HG03457 (cell line): ENCODE results near the gene OSBPL8.

Experiments
- ATAC-seq: cut with Tn5 transposase; IDR thresholded peaks from one replicate; pipeline ENCODE4 v1.9.1; 2021; ENCODE audit warnings: moderate number of reproducible peaks; ENCODE audit not compliant: unreplicated experiment

Gene OSBPL8

DNA sequence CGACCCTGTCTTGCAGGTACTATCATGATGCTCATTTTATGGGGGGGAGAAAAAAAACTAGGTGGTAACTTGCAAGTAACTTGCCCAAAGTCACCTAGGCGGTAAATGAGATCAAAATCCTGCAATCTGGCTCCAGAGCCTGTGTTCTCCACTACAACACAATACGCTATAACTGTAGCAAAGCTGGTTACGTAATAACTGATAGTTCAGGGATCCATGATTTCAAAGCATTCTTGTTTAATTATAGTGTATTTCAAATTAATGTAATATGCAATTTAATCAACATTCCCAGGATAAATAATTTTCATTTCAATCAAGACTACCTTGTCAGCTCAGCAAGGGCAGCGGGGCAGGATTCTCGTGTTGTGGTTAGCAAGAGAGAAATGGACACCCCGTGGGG, 243.1 kb downstream of the OSBPL8 start:
- ATAC-seq, result no peak

DNA sequence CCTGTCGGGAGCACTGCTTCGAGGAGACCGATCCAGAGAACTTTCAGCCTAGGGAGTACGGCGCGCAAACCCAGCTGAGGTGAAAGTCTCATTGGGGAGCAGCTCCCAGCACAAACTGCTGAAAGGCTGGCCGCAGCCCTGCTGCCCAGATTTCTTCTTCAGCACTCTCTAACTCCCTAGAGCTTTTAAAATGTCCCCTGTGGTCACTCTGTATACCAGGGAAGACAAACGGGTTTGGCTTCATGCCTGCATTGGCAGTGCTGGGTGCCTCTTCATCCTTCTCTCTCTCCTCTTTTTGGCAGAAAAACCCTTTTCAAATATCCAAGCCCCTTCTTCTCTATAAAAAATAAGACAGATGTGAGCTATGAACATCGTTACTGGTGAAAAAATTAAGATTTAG, 246.3 kb downstream of the OSBPL8 start:
- no peak for ATAC-seq

DNA sequence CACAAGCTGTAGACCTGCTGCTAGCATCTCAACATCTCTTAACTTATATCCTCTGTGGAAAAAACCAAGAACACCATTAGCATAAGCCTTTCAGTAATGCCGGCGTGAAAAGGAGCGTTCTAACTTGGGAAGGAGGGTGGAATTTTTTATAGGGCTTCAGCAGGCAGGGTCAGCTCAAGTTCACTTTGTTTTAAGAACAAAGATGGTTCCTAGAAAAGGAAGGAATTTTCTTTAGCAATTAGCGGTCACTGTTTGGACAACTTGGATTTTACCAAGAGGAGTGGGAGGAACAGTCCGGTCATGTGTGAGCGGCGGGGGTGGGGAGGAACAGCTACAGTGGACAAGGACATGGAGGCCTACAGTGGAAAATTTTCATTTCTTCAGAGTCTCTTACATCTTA, 247.3 kb downstream of the OSBPL8 start:
- ATAC-seq, result no peak

DNA sequence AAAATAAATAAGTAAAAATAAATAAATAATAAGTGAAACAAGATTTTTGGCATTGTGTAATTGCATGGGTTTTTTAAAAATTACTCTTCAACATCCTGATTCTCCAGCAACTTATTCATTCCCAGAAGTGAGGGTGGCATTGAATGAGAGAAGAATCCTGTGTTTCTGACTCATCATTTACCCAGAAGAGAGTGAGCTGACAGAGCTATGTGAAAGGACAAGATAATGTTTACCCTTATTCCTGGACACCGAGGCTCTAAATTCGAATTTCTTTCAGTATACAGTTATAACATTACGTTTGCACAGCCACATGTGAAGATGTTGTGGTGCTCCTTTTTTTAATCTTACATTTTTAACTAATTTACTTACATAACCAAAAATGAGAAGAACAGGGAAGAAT, 247.8 kb downstream of the OSBPL8 start:
- ATAC-seq, result no peak

DNA sequence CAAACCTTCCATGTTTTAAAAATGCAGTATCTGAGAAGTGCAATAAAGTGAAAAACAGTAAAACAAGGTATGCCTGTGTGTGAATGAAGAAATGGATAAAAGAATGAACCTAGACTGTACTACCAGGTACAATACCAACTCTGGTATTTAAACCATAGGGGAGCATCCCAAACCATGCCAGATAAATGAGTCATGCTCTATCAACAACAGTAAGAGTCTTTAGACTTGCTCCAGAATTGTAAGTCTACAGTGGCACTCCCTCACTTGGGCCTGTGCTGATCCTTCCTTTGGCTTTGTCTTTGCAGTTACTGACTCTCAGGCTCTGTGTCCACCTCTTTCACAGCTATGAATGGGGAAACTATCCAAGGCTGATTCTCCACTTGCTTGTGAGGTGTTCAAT, 249.5 kb downstream of the OSBPL8 start:
- ATAC-seq, result no peak

DNA sequence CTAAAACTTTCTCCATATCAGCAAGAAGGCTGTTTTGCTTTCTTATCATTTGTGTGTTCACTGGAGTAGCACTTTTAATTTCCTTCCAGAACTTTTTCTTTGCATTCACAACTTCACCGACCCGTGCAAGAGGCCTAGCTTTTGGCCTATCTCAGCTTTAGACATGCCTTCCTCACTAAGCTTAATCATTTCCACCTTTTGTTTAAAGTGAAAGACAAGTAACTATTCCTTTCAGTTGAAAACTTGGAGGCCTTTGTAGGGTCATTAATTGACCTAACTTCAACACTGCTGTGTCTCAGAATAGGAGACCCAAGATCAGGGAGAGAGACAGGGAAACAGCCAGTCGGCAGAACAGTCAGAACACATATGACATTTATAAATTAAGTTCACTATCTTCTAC, 250.7 kb downstream of the OSBPL8 start:
- no peak for ATAC-seq

DNA sequence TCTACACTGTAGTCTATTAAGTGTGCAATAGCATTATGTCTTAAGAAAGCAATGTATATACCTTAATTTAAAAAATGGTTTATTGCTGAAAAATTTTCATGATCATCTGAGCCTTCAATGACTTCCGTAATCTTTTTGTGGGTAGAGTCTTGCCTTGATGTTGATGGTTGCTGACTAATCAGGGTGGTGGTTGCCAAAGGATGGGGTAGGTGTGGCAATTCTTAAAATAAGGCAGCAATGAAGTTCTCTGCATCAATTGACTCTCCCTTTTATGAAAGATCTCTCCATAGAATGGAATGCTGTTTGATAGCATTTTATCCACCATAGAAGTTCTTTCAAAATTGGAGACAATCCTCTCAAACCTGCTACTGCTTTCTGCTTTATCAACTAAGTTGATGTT, 252.5 kb downstream of the OSBPL8 start:
- no peak for ATAC-seq

DNA sequence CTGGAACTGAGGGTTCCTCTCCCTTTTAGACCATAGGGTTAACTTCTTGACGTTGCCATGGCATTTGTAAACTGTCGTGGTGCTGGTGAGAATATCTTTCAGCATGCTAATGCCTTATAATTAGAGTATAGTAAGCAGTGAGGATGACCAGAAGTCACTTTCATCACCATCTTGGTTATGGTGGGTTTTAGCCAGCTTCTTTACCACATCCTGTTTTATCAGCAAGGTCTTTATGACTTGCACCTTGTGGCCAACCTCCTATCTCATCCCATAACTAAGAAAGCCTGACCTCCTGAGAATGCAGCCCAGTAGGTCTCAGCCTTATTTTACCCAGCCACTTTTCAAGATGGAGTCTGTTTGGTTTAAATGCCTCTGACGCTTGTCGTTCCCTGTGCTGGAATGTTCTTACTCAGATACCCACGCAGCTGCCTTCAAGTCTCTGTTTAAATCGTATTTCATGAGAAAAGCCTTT, 255.5 kb downstream of the OSBPL8 start:
- no peak for ATAC-seq

DNA sequence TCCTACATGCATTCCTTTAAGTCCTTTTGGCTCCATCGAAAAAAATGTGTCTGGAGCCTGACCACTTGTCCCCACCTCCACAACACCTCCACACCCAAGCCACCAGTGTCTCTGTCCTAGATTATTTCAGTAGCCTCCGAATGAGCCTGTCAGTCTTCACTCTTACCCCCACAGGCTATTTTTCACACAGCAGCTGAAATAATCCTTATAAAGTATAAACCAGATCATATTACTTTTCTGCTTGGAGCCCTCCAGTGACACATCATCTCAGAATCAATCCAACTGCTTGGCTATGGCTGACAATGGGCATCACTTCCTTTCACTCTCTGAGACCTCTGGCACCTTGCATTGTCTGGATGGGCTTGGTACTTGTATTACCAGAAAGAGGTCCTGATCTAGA, 256.2 kb downstream of the OSBPL8 start:
- ATAC-seq, result no peak
